NCI-H2227 (cell line): ENCODE measurements around the gene NYAP1.
"Not testable (repeated sequence)": the region's sequence is repeated elsewhere in the genome, so short reads cannot be mapped to it uniquely, and the experiment has no call there.

Experiments
- DNase-seq: peaks from one replicate; lab custom pipeline; 2025; ENCODE audit not compliant: unreplicated experiment; lab: John Stamatoyannopoulos, UW

Gene NYAP1

GRCh38 chr7:100481466-100481865 is 2.3 kb upstream of the NYAP1 start:
- DNase-seq, result no peak

GRCh38 chr7:100482728-100483089 is 1.0 kb upstream of the NYAP1 start:
- no peak for DNase-seq

GRCh38 chr7:100483090-100483721 is 521 bp upstream of the NYAP1 start:
- DNase-seq, result peak; percentile 84

- DNase-seq, result no peak
Measured at GRCh38 chr7:100484673-100485045, 932 bp downstream of the NYAP1 start.

- no peak for DNase-seq
Measured at GRCh38 chr7:100485471-100485876, 1.7 kb downstream of the NYAP1 start.

- DNase-seq, result no peak
Measured at GRCh38 chr7:100486111-100486636, 2.4 kb downstream of the NYAP1 start.

GRCh38 chr7:100486753-100487446 is 3.2 kb downstream of the NYAP1 start:
- DNase-seq, result peak; percentile 54

GRCh38 chr7:100488333-100489095 is 4.8 kb downstream of the NYAP1 start:
- no peak for DNase-seq

GRCh38 chr7:100489121-100489520 is 5.4 kb downstream of the NYAP1 start:
- DNase-seq, result peak; percentile 38

- peak; percentile 99 for DNase-seq
Measured at GRCh38 chr7:100489824-100490223, 6.1 kb downstream of the NYAP1 start.

- no peak for DNase-seq
Measured at GRCh38 chr7:100490483-100491191, 6.9 kb downstream of the NYAP1 start.

- no peak for DNase-seq
Measured at GRCh38 chr7:100491192-100491578, 7.5 kb downstream of the NYAP1 start.

- DNase-seq, result no peak
Measured at GRCh38 chr7:100492738-100493475, 9.2 kb downstream of the NYAP1 start.

GRCh38 chr7:100493476-100494264 is 9.9 kb downstream of the NYAP1 start:
- DNase-seq, result peak; percentile 19

- no peak for DNase-seq
Measured at GRCh38 chr7:100496509-100496908, 12.8 kb downstream of the NYAP1 start.

- DNase-seq, result not testable (repeated sequence)
Measured at GRCh38 chr7:100500743-100501142, 17.0 kb downstream of the NYAP1 start.

GRCh38 chr7:100504031-100504430 is 20.3 kb downstream of the NYAP1 start:
- not testable (repeated sequence) for DNase-seq

- no peak for DNase-seq
Measured at GRCh38 chr7:100504887-100505611, 21.3 kb downstream of the NYAP1 start.

GRCh38 chr7:100506356-100506923 is 22.7 kb downstream of the NYAP1 start:
- peak; percentile 47 for DNase-seq
